HL-60/S4 treated with phorbol 12-myristate 13-acetate at 8.2 ng/mL for 4 days and 3 days (cell line): Measurements from ENCODE around the gene BRSK2.
"Not testable (repeated sequence)": the region's sequence is repeated elsewhere in the genome, so short reads cannot be mapped to it uniquely, and the experiment has no call there.

ENCODE experiments used
- in situ Hi-C: fragments of 300-500 bp; cut with MboI; formaldehyde crosslinking; loops from 2 replicates; pipeline ENCODE4 v1.15.0; 2022; ENCODE audit warnings: low sequenced_read_pairs

BRSK2 gene

GRCh38 chr11:1508491-1508891, 118.8 kb downstream of the BRSK2 start:
- in situ Hi-C loops = no loop called here

- in situ Hi-C loops = no loop called here
These were observed 119.3 kb downstream of the BRSK2 start for GRCh38 chr11:1508986-1509385.

- in situ Hi-C loops = no loop called here
These were observed 120.0 kb downstream of the BRSK2 start for GRCh38 chr11:1509626-1510255.

- in situ Hi-C loops = not testable (repeated sequence)
These were observed 120.6 kb downstream of the BRSK2 start for GRCh38 chr11:1510351-1510750.

GRCh38 chr11:1510928-1511327, 121.2 kb downstream of the BRSK2 start:
- in situ Hi-C loops = no loop called here

- in situ Hi-C loops = no loop called here
These were observed 122.3 kb downstream of the BRSK2 start for GRCh38 chr11:1511937-1512496.
